Pulmonary artery endothelial cell (primary cell): ENCODE data around the gene FARP1. TPM values are rescaled to one million over a fixed set of nuclear protein-coding genes. Genes with fewer than 3 reads are reported as not detected.

Experiments used
- DNase-seq: peaks from one replicate; pipeline ENCODE4 v3.0.0-alpha.2; 2011; ENCODE audit warnings: low read depth, low spot score
- total RNA-seq: library from RNA; depleted of rRNA; stranded (reverse); fragments of >200 nt; gene quantifications from 2 replicates; pipeline ENCODE4 v1.2.3, GENCODE V29; 2014

Gene FARP1
- total RNA-seq, 1 donor from 2014 or later: 18.9 TPM

DNA sequence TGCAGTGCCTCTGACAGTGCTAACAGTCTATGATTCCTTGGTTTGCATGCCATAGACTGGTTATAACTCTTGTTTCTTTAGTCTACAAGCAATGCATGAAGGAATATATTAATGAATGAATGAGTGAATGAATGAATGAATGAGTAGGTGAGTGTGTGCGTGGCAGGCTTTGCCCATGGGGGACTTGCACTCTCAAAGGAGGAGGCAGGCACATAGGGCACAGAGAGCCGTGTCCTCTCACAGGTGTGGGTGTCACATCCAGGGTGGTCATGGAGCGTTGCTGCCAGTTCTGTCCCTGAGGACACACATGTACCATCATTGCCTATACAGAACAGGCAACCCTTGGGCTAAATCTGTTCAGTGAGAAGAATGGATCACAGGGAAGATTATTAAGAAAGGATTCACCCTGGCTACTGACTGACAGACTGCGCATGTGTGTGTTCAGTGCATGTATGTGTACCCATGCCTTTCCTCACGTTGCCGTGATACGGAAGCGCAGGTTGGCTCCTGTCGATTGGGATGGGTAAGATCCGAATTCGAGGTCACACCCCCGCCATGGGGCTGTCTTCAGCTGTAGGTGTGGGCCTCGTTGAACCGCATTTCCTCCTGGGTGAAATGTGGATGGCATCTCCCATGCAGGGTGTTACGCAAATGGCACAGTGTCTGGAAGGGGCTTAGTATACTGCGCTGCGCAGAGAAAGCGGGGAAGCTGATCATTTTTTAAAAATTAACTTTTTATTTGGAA lies 272.6 kb downstream of the FARP1 start:
- no peak for DNase-seq

GRCh38 chr13:98416408-98416807 lies 273.5 kb downstream of the FARP1 start:
- DNase-seq: no peak

GRCh38 chr13:98419786-98420553 lies 277.1 kb downstream of the FARP1 start:
- DNase-seq: no peak

GRCh38 chr13:98420554-98421175 lies 277.8 kb downstream of the FARP1 start:
- no peak for DNase-seq

GRCh38 chr13:98422046-98422445 lies 279.2 kb downstream of the FARP1 start:
- no peak for DNase-seq

DNA sequence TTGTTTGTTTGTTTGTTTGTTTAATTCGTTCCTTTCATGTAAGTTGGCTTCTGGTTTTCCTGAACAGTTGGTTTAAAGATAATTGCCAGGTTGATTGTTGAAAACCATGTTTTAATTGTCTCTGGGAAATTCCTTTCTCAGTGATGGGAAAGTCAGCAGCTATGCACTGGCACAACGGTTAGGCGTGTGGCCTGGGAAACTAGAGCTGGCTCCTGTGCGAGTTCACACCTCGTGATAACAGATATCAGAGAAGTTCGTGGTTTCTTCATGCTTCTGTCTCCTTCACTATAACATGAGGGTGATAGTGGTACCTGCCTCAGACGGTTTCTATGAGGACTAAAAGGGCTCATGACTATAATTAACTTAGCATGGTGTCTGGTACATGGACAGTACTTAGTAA lies 280.5 kb downstream of the FARP1 start:
- no peak for DNase-seq

- no peak for DNase-seq
Measured at GRCh38 chr13:98427331-98427995, 284.6 kb downstream of the FARP1 start.

DNA sequence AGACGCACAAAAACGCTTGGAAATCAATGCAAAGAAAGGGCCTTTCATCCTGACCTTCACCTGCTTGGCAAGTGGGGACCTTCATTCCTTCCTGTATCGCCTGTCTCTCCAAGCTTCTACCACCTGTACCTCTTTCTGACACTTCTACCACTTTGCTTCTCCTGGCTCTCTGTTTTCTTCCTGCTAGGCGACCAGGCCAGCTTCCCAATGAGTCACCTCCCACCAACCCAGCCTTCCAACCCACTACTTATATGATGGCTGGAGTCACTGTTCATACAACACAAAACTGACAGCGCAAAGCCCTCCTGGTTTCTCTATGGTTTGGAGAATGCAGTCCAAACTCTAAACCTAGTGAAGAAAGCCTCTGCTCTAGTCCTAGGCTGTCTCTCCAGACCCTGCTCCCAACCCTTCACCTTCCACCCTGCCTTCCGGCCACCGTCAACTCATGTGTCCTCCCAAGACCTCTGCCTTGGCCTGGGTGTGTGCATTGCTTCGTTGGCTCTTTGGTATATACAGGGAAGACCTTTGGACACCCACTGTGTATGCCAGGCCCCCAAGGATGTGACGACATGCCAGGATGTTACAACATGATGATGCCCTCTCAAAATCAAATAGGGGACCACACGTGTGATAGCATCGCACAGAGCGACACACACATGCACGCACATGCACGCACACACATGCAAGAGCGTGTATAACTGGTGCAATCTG lies 285.5 kb downstream of the FARP1 start:
- DNase-seq: no peak

- no peak for DNase-seq
Measured at GRCh38 chr13:98429081-98429480, 286.2 kb downstream of the FARP1 start.

DNA sequence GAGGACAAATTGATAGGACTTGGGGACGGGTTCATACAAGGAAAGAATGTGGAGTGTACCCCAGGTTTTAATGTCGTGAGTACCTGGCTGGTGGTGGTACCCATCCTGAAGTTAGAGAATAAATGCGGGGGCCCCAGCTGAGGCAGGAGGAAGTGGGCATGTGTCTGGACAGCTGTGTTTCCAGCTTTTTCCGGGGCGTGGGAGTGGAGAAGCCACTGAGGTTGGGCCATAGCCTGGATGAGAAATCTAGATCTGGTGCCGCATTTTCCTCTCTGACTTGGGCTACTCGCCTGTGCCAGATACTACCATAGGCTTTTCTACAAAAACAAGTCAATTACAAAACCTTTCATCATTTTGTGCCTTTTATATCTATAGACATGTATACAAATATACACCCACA lies 286.6 kb downstream of the FARP1 start:
- DNase-seq: no peak

GRCh38 chr13:98429977-98430736 lies 287.3 kb downstream of the FARP1 start:
- no peak for DNase-seq

DNA sequence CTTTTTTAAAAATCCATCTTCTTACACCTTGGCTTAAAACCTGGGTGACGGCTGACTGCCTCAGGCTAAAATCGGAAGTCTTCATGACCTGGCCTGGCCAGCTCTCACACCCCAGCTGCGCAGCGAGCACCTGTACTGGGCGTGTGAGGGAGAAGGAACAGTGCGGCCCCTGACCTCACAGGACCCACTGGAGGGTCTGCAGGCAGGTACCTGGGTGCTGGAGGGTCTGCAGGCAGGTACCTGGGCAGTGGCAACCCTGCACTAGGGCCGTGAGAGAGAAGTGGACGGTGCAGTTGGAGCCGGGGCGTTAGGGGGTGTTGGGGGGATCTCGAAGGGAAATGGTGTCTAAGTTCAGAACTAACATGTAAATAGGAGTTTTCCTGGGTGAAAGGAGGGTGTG lies 289.7 kb downstream of the FARP1 start:
- DNase-seq: no peak

DNA sequence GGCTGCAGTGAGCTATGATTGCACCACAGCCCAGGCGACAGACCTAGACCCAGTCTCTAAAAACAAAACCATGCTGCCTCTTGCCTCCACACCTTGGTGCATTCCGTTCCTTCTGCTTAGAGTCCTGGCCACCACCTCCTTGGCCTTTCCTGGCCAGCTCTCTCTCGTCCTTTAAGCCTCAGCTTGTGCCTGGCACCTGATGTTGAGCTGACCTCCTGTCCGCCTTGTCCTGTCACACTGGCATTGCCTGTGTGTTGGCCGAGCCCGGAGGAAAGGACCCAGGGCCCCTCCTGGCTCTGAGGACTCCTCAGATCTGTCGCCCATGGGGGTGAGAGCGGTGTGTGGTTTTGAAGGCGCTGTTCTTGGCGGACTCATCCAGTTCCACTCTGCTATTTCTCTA lies 290.8 kb downstream of the FARP1 start:
- DNase-seq: no peak

DNA sequence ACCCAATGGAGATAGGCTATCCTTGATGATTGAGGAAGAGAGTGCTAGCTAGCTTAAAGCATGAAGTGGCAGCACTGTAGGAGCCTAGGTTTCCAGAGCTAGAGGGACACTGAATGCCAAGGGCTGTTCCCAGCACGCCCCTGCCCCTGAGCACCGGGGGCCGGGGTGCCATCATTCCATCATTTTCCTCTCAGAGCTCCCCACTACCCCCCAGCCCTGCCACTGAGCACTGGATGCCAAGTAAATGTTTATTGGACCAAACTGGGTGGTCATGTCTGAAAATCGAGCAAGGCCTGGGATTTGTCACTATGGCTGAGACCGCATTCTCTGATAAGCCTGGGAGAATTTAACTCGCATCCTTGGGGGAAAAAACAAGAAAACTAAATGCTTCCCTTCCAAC lies 291.2 kb downstream of the FARP1 start:
- DNase-seq: no peak

- DNase-seq: no peak
Measured at GRCh38 chr13:98435376-98435775, 292.5 kb downstream of the FARP1 start.

DNA sequence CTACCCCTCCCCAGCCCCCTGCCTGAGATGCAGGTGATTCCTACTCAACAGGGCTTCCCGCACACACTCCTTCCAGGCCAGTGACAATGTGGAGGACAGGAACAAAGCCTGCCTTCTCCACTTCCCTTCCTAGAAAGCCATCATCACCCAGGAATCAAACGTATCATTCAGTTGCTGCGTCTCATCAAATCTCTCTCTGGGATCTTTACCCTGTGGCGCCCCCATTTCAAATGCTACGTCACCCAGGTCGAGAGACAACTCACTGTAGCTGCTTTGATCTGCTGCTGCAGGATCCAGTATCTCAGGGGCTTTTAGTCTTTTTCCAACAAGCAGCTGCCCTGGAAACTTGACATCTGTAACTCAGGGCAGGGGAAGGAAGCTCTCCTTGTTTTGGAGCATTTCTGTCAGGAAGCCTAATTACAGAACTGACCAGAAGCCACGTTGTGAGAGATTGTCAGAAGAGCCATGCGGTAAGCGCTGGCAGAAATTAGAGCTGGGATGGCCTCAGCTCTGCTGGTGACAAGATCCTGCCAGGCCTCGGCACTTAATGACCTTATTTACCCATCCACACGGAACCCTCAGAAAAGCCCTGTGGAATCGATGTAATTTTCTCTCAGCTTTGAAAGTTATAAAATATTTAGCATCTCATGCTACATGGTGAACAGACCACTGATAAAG lies 293.5 kb downstream of the FARP1 start:
- DNase-seq: no peak

GRCh38 chr13:98438246-98439125 lies 295.6 kb downstream of the FARP1 start:
- no peak for DNase-seq

DNA sequence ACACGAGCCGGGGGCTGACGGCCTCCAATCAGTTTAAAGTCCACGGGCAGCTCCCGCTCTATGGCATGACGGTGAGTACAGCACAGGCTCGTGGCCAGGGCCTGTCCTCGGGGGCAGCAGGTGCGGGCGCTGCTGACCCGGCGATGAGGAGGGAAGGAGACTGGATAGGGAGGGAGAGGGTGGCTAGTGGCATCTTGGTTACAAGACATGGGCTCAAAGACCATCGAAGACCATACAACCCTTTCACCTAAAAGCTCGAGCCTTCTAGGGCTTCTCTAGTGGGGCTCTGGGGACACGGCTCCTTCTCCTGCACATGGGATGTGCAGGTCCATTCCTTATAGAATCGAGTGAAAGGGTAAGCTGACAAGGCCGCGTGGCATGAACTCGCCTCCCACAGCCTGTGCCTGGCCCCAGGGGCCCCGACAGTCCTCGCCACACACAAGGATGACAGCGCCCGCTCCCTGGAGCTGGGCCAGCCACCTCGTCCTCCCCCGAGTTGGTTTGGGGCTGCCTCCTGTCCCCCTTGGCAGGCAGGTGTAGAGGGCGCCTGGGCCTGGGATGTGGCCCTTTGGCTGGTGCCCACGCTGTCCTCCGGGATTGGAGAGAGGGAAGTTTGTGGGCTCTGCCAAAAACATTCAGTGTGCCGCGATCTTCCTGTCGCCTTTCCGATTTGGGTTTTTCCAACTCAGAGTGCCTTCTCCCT lies 296.4 kb downstream of the FARP1 start:
- DNase-seq: no peak
